PC-3 (cell line): ENCODE measurements around the gene CD86.
"Not testable (repeated sequence)": the region's sequence is repeated elsewhere in the genome, so short reads cannot be mapped to it uniquely, and the experiment has no call there.

Source experiments
- CTCF ChIP-seq: fragments of 300-600 bp; sonication (generic); conservative IDR thresholded peaks from 2 replicates; pipeline ENCODE4 v1.5.1; 2017; ENCODE audit warnings: antibody characterized with exemption, low read depth, mild to moderate bottlenecking, low read length
- EZH2 ChIP-seq: fragments of 300-600 bp; sonication (generic); IDR thresholded peaks from one replicate; pipeline ENCODE4 v1.6.1; 2017; ENCODE audit warnings: antibody characterized with exemption, mild to moderate bottlenecking, low read length; ENCODE audit not compliant: unreplicated experiment

- not testable (repeated sequence) for TF ChIP-seq CTCF, EZH2
These were observed 109.8 kb downstream of the CD86 start for GRCh38 chr3:122164983-122165382.
